Right cardiac atrium (tissue), 5 donors: ENCODE measurements around the gene EMC7. TPM values are rescaled to one million over a fixed set of nuclear protein-coding genes. Genes with fewer than 3 reads are reported as not detected.

Source experiments
- ATAC-seq, 2 donors: fragments of 200-7000 bp; cut with Tn5 transposase; one replicate each; pipeline versions ENCODE4 v1.8.0 to v1.9.1; 2020; ENCODE audit warnings: moderate library complexity in 2 of 2, mild to moderate bottlenecking in 1 of 2
- DNase-seq, 3 donors: peaks; one replicate each; pipeline ENCODE4 v3.0.0-alpha.2; 2020
- H3K27ac ChIP-seq: one replicate; pipeline ENCODE4 v1.5.1; 2013; ENCODE audit warnings: mild to moderate bottlenecking, low read length, control low read depth, moderate library complexity
- H3K27me3 ChIP-seq: one replicate; pipeline ENCODE4 v1.6.1; 2013; ENCODE audit not compliant: control insufficient read depth, insufficient read depth
- H3K4me1 ChIP-seq: one replicate; pipeline ENCODE4 v1.6.1; 2013; ENCODE audit warnings: low read length; ENCODE audit not compliant: control insufficient read depth, insufficient read depth
- H3K4me3 ChIP-seq: one replicate; pipeline ENCODE4 v1.5.1; 2013; ENCODE audit warnings: low read length, control low read depth
- H3K9me3 ChIP-seq: one replicate; pipeline ENCODE4 v1.6.1; 2013; ENCODE audit warnings: low read length; ENCODE audit not compliant: control insufficient read depth
- WGBS: extraction: QIAGEN DNeasy Blood & Tissue Kit; methylation state at CpG from one replicate; pipeline ENCODE4 v1.1.7; 2013; 5-methylcytosine and 5-hydroxymethylcytosine counted together
- intact Hi-C, 4 donors: fragments of 100-400 bp; cut with DNase I; formaldehyde crosslinking; loops; one replicate each; pipeline versions ENCODE4 v1.11.0 to v1.14.0; 2022 to 2023
- polyA plus RNA-seq: library from polyadenylated mRNA; stranded (reverse); fragments of 200-250 nt; gene quantifications from one replicate; pipeline ENCODE4 v1.2.3, GENCODE V29; 2013
- total RNA-seq, 4 donors: library from RNA; stranded (reverse); fragmentation: NEBNext Ultra II Directional; extraction: Animal tissue kit (Norgen Biotek cat#: 25700); gene quantifications; one replicate each; pipeline ENCODE4 v1.2.1, GENCODE V29; 2021
- donor health status: healthy with polysubstance abuse.
- donor health status: DM: no; HTN: yes; CAD: no.
- donor health status: DM: no; HTN: no; CAD: no.
- donor health status: DM: no; HTN: yes; CAD: no; lungs with severe emphysema.
- donor health status: DM: yes; HTN: yes; CAD: no.

EMC7 gene
- total and polyA plus RNA-seq, 5 donors = 66.0 to 109 (median 79.6) TPM

DNA sequence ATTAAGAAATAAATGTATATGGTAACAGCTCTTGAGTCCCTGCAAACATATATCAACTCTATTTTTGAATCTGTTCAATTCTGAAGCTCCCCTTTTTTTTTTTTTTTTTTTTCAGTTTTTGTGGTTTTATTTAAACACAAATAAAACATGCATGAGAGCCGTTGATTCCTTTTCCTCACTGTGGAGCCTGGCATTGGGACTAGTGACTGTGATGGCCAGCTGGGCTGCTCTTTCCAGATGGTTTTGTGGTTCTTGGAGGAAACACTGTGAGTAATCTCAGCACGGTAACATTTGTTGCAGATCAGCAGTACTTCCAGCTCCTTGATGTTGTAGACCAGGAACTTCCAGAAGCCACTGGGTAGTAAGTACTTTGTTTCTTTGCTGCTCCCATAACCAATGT lies 15.9 kb downstream of the EMC7 start:
- DNase-seq (no peak), ATAC-seq (no peak)
- H3K27ac ChIP-seq = no peak overlapping the region
- 76% methylated on average over 2 of the region's 2 CpGs for WGBS
- no peak overlapping the region for H3K4me3 ChIP-seq
- no peaks in the 10 kb centered on the region for H3K4me1 ChIP-seq
- no peaks in the 10 kb centered on the region for H3K27me3 ChIP-seq
- intact Hi-C loops = no loop called here
- H3K9me3 ChIP-seq = no peaks in the 10 kb centered on the region

DNA sequence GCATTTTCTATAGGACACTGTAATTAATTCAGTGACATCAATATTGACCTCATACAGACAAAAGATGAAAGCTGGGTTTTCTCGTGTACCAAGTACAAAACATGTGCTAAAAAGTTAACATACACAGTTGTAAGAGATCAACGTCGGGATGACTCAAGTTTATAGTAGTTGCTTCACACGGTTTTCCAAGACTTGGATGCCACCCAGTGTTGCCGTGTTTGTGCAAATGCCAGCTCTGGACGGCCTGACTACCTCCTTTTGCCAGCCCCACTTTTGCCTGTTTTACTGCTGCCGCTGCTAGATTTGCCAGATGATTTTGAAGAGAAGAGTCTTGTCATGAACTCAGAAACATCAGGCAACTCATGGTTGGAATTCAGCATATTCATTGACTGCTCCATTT lies 17.6 kb downstream of the EMC7 start:
- H3K27me3 ChIP-seq = no peaks in the 10 kb centered on the region
- no peak overlapping the region for H3K4me3 ChIP-seq
- no peaks in the 10 kb centered on the region for H3K9me3 ChIP-seq
- no peaks in the 10 kb centered on the region for H3K4me1 ChIP-seq
- ATAC-seq (no peak), DNase-seq (no peak)
- intact Hi-C loops = no loop called here
- WGBS = 71% methylated on average over 7 of the region's 7 CpGs
- H3K27ac ChIP-seq = no peak overlapping the region

DNA sequence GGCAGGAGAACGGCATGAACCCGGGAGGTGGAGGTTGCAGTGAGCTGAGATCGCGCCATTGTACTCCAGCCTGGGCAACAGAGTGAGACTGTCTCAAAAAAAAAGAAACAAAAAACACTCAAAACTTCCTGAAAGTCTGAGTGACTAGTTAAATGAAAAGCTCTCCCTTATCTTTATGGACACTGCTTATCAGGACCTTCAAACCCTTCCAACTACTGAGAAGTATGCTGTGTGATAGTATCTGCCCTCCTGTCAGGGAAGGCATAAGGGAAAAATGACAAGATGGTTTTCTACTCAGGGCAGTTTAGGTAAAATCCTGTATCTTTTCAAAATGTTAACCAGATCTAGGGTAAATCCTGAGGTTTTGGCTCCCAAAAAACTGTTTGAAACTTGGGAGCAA lies 21.8 kb downstream of the EMC7 start:
- Histone ChIP-seq H3K27ac (no peak overlapping the region), H3K4me3 (no peak overlapping the region), H3K27me3 (no peaks in the 10 kb centered on the region), H3K4me1 (no peaks in the 10 kb centered on the region), H3K9me3 (no peaks in the 10 kb centered on the region)
- intact Hi-C loops = no loop called here
- ATAC-seq (no peak), DNase-seq (no peak)
- 87% methylated on average over 4 of the region's 4 CpGs for WGBS

DNA sequence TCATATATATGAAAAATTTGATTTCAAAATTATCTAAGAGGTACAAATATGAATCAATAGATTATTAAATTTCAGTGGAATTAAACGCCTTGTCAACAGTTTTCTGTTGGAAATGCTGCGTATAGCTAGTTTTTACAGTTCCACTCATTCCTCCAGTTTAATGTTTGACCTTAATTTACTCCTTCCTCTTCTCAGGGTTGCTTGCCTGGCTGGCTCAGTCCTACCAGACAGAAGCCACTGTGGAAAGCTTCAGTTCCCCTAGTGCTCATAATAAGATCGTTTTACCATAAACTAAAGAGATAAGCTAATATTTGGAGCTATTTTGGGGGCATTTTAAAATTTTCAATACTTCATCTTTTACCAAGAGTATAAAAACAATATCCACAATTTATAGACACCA lies 22.8 kb downstream of the EMC7 start:
- 87% methylated on average over 3 of the region's 3 CpGs for WGBS
- ATAC-seq (no peak), DNase-seq (no peak)
- H3K4me3 ChIP-seq = no peak overlapping the region
- intact Hi-C loops = no loop called here
- no peaks in the 10 kb centered on the region for H3K9me3 ChIP-seq
- no peaks in the 10 kb centered on the region for H3K27me3 ChIP-seq
- no peaks in the 10 kb centered on the region for H3K4me1 ChIP-seq
- H3K27ac ChIP-seq = no peak overlapping the region

DNA sequence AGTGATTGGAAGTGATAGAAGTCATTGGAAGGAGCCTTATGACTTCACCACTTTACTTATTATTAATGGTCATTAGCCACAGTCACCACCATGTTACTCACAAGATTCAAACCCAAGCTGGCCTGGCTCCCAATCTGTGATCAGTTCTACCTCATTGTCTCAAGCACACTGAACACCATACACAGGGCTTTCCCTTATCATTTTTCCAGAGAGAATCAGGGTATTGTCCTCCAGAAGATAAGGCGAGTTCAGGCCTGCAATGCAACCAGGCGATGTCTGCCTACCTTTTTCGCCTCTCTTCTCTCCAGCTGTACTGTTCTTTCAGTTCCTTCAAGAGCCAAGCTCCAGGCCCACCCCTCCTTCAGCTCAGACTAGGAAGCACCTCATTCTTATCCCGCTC lies 24.9 kb downstream of the EMC7 start:
- no peak for ATAC-seq

DNA sequence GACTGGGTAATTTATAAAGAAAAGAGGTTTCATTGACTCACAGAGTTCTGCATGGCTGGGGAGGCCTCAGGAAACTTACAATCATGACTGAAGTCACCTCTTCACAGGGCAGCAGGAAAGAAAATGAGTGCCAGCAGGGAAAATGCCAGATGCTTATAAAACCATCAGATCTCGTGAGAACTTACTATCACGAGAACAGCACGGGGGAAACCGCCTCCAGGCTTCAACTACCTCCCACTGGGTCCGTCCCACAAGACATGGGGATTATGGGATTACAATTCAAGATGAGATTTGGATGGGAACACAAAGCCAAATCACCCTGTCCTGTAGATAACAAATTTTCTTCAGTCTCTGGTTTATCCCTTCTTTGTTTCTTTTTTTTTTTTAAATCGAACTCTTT lies 31.7 kb downstream of the EMC7 start:
- WGBS = 71% methylated on average over 6 of the region's 6 CpGs
- no peak for DNase-seq
- no peak overlapping the region for H3K4me3 ChIP-seq
- no peaks in the 10 kb centered on the region for H3K27me3 ChIP-seq
- no peak overlapping the region for H3K27ac ChIP-seq
- no peak for ATAC-seq
- H3K4me1 ChIP-seq = no peaks in the 10 kb centered on the region
- intact Hi-C loops = no loop called here
- H3K9me3 ChIP-seq = no peaks in the 10 kb centered on the region

More for the DNA sequence above, 24.9 kb downstream of the EMC7 start:
- H3K4me3 ChIP-seq = no peak overlapping the region
- no peaks in the 10 kb centered on the region for H3K9me3 ChIP-seq
- H3K27ac ChIP-seq = no peak overlapping the region
- intact Hi-C loops = no loop called here
- no peaks in the 10 kb centered on the region for H3K4me1 ChIP-seq
- 89% methylated on average over 4 of the region's 4 CpGs for whole genome bisulfite sequencing
- no peak for DNase-seq
- H3K27me3 ChIP-seq = no peaks in the 10 kb centered on the region

DNA sequence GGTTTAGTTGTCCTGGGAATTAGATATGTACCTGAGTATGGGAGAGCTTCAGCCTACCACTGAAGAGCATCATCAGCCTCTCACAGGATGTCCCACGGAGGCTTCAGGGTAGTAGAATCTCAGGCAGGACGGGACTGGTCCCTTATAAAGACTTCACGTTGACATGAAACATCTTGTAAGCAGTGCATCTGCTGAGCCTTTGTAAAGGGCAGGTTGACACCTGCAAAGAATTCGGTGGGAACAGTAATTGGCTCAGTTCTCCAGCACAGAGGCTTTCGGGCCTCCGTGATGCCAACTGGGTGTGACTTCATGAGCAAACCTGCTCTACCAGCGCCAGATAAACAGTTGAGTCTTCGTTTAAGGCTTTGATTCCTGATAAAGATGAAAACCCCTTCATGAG lies 35.7 kb downstream of the EMC7 start:
- Histone ChIP-seq H3K27me3 (no peaks in the 10 kb centered on the region), H3K27ac (no peak overlapping the region), H3K4me1 (no peaks in the 10 kb centered on the region), H3K9me3 (no peaks in the 10 kb centered on the region), H3K4me3 (no peak overlapping the region)
- ATAC-seq (no peak), DNase-seq (no peak)
- intact Hi-C loops = loop anchor here in 1 of 4 donors (2.0 kb wide), 1 partner anchor 143 kb away; no protein-coding TSS in a partner anchor
- WGBS = 82% methylated on average over 8 of the region's 8 CpGs

DNA sequence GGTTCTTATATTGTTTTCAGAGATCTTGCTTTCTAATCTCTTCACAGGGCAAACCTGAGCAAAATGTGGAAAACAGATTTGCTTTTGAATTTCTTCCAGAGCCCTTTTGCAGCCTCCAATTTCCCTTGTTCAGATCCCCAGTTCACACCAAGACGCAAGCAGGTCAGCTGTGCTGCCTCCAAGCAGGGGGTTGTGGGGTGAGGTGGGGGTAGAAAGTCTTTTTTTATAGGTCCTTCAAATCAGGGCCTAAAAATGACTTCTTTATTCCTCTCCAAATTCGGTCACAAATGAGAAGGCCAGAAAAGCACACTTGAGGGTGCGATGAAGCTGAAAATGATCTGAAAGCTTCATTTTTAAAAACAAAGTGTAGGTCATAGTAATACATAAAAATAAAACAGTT lies 36.4 kb downstream of the EMC7 start:
- 84% methylated on average over 3 of the region's 3 CpGs for WGBS
- DNase-seq (no peak), ATAC-seq (no peak)
- intact Hi-C loops = loop anchor here in 1 of 4 donors (2.0 kb wide), 1 partner anchor 144 kb away; no protein-coding TSS in a partner anchor
- H3K4me3 ChIP-seq = no peak overlapping the region
- H3K9me3 ChIP-seq = no peaks in the 10 kb centered on the region
- no peaks in the 10 kb centered on the region for H3K4me1 ChIP-seq
- H3K27ac ChIP-seq = no peak overlapping the region
- H3K27me3 ChIP-seq = no peaks in the 10 kb centered on the region

DNA sequence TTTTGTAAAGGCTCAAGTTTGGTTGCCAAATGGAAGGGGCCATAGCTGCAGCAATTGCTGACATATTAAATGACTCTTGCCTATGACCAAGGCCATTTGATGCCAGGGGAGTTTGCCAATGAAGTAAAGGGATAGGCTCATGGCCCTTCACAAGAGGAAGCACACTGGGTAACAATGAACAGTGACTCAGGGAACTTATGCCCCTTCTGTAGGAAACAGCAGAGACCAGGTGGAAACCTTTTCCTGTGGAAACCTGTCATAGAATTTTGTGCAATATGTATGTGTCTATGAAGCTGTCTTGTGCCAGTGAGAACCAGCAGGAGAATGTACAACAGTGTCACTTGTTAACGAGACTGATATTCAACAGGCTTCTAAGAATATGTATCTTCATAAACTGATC lies 37.2 kb downstream of the EMC7 start:
- Histone ChIP-seq H3K9me3 (no peaks in the 10 kb centered on the region), H3K27me3 (no peaks in the 10 kb centered on the region), H3K4me3 (no peak overlapping the region), H3K4me1 (no peaks in the 10 kb centered on the region), H3K27ac (no peak overlapping the region)
- intact Hi-C loops = loop anchor here in 2 of 4 donors (2.0 to 5.0 kb wide), 3 partner anchors 144 to 523 kb away; partner anchors contain the start of gene KATNBL1 (in 1 of the 2)
- ATAC-seq (no peak), DNase-seq (no peak)
- WGBS = 0% methylated on average over 1 of the region's 1 CpG

DNA sequence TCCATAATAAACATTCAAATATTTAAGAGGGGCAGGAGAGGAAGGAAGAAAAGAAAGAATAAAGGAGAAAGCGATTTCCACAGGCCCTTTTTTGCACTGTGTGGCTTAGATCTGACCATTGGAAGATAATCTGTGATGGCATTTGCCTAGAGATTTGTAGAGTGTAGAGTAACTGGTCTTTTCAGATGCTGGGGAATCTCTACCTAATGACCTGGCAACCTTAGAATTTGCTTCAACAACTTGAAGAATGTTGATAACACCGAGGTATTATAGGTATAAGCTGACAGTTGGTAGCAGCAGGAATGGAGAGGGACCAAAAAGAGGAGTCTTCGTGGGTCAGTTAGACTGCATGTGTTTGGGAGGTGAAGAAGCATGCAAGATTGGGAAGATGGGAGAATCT lies 41.7 kb downstream of the EMC7 start:
- DNase-seq (no peak), ATAC-seq (no peak)
- no peak overlapping the region for H3K4me3 ChIP-seq
- H3K4me1 ChIP-seq = no peaks in the 10 kb centered on the region
- H3K27me3 ChIP-seq = no peaks in the 10 kb centered on the region
- 67% methylated on average over 3 of the region's 3 CpGs for WGBS
- H3K27ac ChIP-seq = no peak overlapping the region
- intact Hi-C loops = loop anchor here in 2 of 4 donors (5.0 kb wide), 2 partner anchors 152 to 527 kb away; partner anchors contain the start of gene KATNBL1 (in 1 of the 2)
- no peaks in the 10 kb centered on the region for H3K9me3 ChIP-seq

DNA sequence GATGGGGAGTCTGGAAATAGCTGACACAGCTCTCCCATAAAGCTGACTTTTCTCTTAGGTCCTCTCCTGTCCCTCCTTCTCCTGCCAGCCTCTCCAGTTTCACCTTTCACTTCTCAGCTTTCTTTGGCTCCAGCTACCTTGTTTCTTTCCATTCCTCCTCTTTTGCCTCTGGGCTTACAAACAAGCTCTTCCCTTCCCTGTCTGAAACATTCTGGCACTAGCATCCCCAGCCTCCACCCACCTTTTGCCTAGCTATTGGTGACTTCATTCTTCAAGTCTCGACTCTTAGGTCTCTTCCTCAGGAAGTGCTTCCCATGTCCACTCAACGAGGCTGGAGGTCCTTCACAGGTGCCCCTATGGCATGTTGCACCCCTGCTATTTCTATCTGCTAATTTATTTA lies 42.2 kb downstream of the EMC7 start:
- Histone ChIP-seq H3K9me3 (no peaks in the 10 kb centered on the region), H3K27ac (no peak overlapping the region), H3K4me3 (no peak overlapping the region), H3K27me3 (no peaks in the 10 kb centered on the region), H3K4me1 (no peaks in the 10 kb centered on the region)
- 40% methylated on average over 2 of the region's 2 CpGs for WGBS
- intact Hi-C loops = no loop called here
- no peak for DNase-seq
- ATAC-seq = no peak

DNA sequence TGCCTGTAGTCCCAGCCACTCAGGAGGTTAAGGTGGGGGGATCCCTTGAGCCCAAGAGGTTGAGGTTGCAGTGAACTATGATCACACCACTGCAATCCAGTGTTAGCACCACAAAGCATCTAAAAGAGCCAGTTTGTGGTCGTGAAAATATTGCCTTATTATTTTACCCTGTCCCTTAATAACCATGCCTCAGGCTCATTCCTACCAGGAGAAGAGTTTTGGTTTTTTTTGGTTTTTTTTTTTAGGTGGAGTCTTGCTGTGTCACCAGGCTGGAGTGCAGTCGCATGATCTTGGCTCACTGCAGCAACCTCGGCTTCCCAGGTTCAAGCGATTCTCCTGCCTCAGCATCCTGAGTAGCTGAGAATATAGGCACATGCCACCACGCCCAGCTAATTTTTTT lies 44.8 kb downstream of the EMC7 start:
- WGBS = 89% methylated on average over 5 of the region's 5 CpGs
- intact Hi-C loops = no loop called here
- H3K9me3 ChIP-seq = no peaks in the 10 kb centered on the region
- no peaks in the 10 kb centered on the region for H3K4me1 ChIP-seq
- DNase-seq (no peak), ATAC-seq (no peak)
- no peak overlapping the region for H3K4me3 ChIP-seq
- no peaks in the 10 kb centered on the region for H3K27me3 ChIP-seq
- no peak overlapping the region for H3K27ac ChIP-seq
